Astrocyte (in vitro differentiated cells and primary cell): Measurements from ENCODE around the gene CNGB1.

Experiments used
- EZH2 ChIP-seq: IDR thresholded peaks from 2 replicates; pipeline ENCODE4 v1.6.1; 2012; ENCODE audit warnings: mild to moderate bottlenecking, low read length, inconsistent platforms; ENCODE audit not compliant: insufficient read depth
- TF ChIP-seq, protein P1 (sequence below): IDR thresholded peaks from 2 replicates; pipeline ENCODE4 v1.5.1; 2011; ENCODE audit warnings: low read depth, mild to moderate bottlenecking, inconsistent platforms, low read length, moderate library complexity; ENCODE audit not compliant: insufficient read depth

DNA sequence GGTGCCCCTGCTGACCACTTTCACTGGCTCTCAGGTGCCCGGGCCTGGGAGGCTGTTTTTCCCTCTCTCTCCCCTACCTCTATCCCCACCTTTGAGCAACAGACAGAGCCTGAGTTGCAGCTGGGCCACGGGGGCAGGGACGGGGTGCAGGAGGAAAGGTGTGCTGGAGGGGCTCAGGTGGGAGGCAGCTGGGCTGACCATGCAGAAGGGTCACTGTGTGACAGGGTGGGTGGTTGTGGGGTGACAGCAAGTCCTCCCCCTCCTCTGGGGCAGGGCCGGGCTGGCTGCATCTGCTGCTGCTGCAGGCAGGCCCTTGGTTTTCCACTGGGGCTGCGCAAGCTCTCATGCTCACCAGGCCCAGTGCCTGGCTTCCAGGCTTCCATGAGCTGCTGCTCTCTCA lies 23.0 kb upstream of the CNGB1 start:
- TF ChIP-seq, protein P1, sequence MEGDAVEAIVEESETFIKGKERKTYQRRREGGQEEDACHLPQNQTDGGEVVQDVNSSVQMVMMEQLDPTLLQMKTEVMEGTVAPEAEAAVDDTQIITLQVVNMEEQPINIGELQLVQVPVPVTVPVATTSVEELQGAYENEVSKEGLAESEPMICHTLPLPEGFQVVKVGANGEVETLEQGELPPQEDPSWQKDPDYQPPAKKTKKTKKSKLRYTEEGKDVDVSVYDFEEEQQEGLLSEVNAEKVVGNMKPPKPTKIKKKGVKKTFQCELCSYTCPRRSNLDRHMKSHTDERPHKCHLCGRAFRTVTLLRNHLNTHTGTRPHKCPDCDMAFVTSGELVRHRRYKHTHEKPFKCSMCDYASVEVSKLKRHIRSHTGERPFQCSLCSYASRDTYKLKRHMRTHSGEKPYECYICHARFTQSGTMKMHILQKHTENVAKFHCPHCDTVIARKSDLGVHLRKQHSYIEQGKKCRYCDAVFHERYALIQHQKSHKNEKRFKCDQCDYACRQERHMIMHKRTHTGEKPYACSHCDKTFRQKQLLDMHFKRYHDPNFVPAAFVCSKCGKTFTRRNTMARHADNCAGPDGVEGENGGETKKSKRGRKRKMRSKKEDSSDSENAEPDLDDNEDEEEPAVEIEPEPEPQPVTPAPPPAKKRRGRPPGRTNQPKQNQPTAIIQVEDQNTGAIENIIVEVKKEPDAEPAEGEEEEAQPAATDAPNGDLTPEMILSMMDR, result no peak
- TF ChIP-seq EZH2, result no peak
